HG02642 (cell line): ENCODE data around the gene ST6GALNAC2.

ENCODE experiments used
- ATAC-seq: cut with Tn5 transposase; IDR thresholded peaks from one replicate; pipeline ENCODE4 v1.9.1; 2021; ENCODE audit warnings: mild to moderate bottlenecking; ENCODE audit not compliant: unreplicated experiment, poor library complexity

The ST6GALNAC2 gene

DNA sequence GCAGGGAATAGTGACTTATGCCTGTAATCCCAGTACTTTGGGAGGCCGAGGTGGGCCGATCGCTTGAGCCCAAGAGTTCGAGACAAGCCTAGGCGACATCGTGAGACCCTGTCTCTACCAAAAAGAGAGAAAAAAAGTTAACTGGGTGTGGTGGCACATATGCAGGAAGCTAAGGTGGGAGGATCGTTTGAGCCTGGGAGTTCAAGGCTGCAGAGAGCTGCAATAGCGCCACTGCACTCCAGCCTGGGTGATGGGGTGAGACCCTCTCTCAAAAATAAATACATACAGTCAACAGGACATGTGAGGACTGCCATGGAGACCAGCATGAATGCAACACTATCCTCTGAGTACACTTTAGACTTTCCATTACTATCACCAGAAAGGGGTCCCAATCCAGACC is 15.4 kb upstream of the ST6GALNAC2 start:
- no peak for ATAC-seq

- ATAC-seq, result no peak
These were observed 14.2 kb upstream of the ST6GALNAC2 start for GRCh38 chr17:76599694-76600460.

DNA sequence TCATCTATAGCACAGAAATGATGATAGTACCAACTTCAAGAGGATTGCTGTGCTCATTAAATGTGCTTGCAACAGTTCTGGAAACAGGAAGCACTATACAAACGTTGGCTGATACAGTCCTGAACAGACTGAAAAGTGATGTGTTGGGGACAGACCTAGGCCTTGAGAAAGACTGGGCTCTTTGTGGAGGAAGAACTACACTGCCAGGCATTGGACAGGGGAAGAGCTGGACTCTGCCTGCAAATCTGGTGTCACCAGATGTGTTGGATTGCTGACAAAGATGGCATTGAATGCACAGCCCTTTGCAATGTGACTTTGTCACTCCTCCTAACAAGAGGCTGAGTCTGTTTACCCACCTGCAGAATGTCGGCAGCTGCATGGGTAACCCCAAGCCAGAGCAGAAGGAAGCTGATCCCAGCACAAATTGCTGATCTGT is 12.4 kb upstream of the ST6GALNAC2 start:
- ATAC-seq, result no peak

- ATAC-seq, result no peak
These were observed 11.7 kb upstream of the ST6GALNAC2 start for GRCh38 chr17:76597156-76598003.

DNA sequence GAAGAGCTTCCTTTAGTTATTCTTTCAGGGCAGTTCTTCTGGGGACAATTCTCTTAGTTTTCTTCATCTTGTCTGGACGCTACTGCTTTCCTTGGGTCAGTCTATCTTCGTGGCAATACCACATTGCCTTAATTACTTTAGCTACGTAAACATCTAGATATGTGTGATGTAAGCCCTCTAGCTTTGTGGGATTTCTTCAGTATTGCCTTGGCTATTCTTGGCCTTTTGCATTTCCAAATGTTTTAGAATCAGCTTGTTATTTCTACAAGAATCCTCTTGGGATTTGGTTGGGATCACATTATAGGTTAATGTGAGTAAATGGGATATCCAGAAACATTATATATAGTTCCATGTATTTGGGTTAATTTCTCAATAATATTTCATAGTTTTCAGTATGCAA is 9.0 kb upstream of the ST6GALNAC2 start:
- no peak for ATAC-seq

DNA sequence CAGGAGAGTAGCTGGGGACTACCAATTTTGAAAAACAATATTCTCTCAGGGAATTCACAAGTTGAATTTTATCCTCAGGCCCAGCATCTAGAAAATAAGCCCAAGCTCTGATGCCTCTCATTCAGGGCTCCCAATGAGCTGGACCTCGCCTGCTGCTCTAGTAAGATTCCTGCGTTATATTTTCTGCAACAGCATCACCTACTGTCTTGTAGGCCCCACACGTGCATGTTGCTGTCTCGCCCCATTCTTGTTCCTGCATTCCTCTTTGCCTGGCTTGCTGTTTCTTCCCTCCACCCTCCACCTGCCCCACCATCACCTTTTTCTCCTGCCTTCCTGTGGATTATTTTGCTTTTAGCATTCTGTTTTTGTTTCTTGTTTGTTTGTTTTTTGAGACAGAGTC is 8.3 kb upstream of the ST6GALNAC2 start:
- ATAC-seq, result no peak

GRCh38 chr17:76593384-76593826 is 7.7 kb upstream of the ST6GALNAC2 start:
- no peak for ATAC-seq

DNA sequence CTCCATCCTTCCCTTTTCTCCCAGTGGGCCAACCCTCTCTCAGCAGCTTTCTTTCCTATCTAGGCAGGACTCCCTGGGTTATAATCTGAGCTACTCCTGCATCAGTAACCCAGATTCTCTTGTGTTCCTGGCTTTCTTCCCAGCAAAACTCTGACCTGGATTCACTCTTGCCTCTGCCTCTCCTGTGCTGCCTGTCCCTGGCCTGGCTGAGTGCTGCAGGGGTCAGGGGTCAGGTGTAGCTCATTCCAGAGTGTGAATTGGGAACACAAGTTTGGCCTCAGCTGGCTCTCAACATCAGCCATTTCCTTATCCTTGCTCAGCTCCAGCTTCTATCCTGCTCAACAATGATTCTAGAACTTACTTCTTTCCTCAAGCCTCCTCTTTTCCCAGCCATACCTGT is 2.5 kb upstream of the ST6GALNAC2 start:
- no peak for ATAC-seq

DNA sequence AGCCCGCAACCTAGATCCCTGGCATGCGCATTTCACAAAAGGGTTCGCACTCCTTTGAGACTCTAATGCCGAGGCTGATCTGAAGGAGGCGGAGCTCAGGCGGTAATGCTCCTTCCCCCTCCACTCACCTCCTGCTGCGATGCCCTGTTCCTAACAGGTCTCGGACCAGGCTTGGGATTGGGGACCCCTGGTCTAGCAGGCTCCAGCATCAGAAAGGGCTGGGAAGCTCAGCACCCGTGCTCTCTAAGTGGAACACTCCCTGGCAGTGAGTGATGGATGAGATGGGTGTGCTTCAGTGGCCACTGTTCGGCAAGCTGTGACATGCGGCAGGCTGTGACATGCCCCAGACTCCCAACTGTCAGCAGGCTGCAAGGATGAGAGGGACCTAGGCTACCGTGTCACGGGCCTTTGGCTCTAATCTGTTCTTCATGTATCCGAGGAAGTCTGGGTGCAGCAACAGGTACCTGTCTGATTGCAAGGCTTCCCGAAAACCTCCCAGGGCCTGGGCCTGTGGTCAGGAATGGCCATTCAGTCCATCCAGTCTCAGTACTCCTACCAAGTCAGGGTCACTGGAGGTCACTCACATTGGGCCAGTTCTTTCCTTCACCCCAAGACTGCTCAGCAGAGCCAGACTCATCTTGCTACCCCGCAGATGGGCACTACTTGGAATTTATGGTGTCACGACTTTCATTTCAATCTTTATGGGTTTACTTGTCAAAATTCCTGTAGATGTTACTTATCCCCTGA is 1.3 kb upstream of the ST6GALNAC2 start:
- no peak for ATAC-seq

GRCh38 chr17:76585033-76585648 is 519 bp downstream of the ST6GALNAC2 start:
- no peak for ATAC-seq

DNA sequence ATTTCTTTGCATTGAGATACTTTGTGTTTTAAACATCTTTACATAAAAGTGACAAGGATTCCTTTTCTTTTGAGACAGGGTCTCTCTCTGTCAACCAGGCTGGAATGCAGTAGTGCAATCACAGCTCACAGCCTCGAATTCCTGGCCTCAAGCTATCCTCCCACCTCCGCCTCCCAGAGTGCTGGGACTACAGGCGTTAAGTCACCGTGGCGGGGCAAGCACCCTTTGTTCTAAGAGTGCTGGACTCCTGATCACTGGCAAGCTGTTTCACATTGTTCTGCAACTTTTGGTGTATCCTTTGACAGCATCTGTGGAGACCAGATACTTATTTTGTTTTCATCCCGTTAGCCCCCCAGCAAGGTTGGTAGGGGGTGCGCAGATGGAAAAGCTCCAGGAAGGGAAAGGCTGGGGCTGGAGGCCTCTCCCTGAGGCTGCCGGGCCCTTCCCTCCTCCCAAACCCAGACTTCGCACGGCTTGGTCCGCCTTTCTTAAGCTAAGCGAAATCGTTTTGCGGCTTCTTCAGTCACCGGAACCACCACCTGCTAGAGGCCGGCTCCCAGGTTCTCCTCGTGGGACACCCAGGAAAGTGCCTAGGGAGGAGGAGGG is 1.1 kb downstream of the ST6GALNAC2 start:
- no peak for ATAC-seq

GRCh38 chr17:76582660-76583059 is 3.0 kb downstream of the ST6GALNAC2 start:
- ATAC-seq, result no peak

- ATAC-seq, result no peak
These were observed 4.1 kb downstream of the ST6GALNAC2 start for GRCh38 chr17:76581515-76581914.

DNA sequence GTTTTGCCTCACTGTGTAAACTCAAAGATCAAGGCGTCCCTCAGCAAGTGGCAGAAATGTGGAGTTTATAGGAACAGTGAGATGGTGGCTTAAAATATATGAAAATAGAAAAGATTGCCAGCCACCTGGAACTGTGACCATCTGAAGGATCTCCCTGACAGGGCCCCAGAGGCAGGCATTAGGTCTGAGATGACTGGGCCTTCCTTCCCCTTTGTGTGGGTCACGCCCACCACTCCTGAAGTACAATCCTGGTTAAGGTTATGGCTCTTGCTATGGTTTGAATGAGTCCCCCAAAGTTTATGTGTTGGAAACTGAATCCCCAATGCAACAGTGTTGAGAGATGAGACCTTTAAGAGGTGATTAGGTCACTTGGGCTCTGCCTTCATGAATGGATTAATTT is 6.4 kb downstream of the ST6GALNAC2 start:
- ATAC-seq, result no peak

DNA sequence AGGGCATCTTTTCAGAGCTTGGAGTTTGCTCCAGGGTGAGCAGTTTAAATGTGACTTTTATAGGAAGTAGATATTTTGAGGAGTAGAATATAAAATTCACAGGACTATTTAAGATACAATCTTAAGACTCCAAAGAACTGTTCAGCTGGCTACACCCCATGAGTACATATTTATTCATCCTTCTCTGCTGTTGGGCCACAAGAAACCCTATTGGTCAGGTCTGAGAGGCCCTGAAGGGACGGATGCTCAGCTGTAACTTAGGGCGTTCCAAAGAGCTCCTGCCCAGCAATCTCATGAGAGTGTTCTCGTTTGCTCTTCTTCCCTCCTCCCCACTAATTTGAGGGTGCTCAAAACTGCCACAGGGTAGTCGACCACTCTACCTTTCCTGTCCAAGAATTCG is 7.3 kb downstream of the ST6GALNAC2 start:
- no peak for ATAC-seq

GRCh38 chr17:76577876-76578275 is 7.8 kb downstream of the ST6GALNAC2 start:
- no peak for ATAC-seq

DNA sequence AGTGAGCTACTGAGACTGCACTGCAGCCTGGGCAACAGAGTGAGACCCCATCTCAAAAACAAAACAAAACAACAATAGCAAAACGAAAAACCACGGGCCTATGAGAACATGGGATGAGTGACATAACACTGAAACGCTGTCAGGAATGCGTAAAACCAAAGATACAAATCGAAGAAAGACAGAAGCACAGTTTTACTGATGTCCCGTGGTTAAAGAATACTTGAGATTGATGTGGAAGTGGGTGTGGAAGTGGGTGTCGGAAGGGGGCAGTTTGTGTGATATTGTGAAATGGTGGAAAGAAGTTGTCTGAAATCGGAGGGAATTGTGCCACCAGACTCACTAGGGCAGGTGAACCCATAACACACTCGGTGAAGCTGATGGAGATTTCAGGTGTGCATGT is 9.5 kb downstream of the ST6GALNAC2 start:
- no peak for ATAC-seq

GRCh38 chr17:76575570-76575969 is 10.1 kb downstream of the ST6GALNAC2 start:
- ATAC-seq, result no peak

- ATAC-seq, result no peak
These were observed 11.5 kb downstream of the ST6GALNAC2 start for GRCh38 chr17:76574166-76574565.

- ATAC-seq, result no peak
These were observed 12.6 kb downstream of the ST6GALNAC2 start for GRCh38 chr17:76573096-76573495.
